ENCODE data around the gene IGSF11. TPM values are rescaled to one million over a fixed set of nuclear protein-coding genes. Genes with fewer than 3 reads are reported as not detected.

Gene IGSF11
- total RNA-seq, 1 donor from 2014 or later, result 2.7 TPM

DNA sequence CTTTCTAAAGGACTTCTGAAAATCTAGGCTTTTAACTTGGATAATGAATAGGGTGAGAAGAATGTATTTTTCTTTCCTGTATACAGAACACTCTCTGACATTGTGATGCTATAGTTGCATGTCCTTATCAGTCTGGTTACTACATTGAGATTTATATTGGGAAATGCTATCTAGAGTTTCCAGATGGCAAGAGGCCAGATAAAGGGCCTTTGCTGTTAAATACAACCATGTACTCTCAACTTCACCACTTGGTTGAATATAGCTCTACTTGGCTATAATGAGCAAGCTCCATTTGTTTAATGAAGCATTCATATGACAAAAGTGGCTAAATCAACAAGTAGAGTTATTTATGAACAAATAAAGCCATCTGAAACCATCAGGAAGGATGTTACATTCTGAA lies 91.0 kb downstream of the IGSF11 start:
- no peak for DNase-seq (ENCODE audit: low spot score)
- no peak for TF ChIP-seq EZH2 (IDR thresholded peaks at IDR 0.05)
- TF ChIP-seq EZH2phosphoT487 (IDR thresholded peaks at IDR 0.05), result no peak
- TF ChIP-seq, protein P1, sequence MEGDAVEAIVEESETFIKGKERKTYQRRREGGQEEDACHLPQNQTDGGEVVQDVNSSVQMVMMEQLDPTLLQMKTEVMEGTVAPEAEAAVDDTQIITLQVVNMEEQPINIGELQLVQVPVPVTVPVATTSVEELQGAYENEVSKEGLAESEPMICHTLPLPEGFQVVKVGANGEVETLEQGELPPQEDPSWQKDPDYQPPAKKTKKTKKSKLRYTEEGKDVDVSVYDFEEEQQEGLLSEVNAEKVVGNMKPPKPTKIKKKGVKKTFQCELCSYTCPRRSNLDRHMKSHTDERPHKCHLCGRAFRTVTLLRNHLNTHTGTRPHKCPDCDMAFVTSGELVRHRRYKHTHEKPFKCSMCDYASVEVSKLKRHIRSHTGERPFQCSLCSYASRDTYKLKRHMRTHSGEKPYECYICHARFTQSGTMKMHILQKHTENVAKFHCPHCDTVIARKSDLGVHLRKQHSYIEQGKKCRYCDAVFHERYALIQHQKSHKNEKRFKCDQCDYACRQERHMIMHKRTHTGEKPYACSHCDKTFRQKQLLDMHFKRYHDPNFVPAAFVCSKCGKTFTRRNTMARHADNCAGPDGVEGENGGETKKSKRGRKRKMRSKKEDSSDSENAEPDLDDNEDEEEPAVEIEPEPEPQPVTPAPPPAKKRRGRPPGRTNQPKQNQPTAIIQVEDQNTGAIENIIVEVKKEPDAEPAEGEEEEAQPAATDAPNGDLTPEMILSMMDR (IDR thresholded peaks at IDR 0.05), result no peak
- Histone ChIP-seq H3K4me1 (peaks cover 26% of the 10 kb centered on the region), H2AFZ (replicated peaks) (no peak overlapping the region), H3K9ac (no peak overlapping the region), H3K4me2 (no peak overlapping the region), H4K20me1 (ENCODE audit: low read depth) (no peaks in the 10 kb centered on the region), H3K4me3 (no peak overlapping the region), H3K9me3 (ENCODE audit: low read depth) (no peaks in the 10 kb centered on the region), H3K79me2 (ENCODE audit: low read depth) (no peaks in the 10 kb centered on the region), H3K36me3 (no peaks in the 10 kb centered on the region), H3K27me3 (no peaks in the 10 kb centered on the region), H3K27ac (no peak overlapping the region), H3F3A (ENCODE audit: low read depth) (peaks cover 6% of the 10 kb centered on the region)
- Mint-ChIP-seq H3K27me3 (ENCODE audit: insufficient read depth, low read depth) (no peaks in the 10 kb centered on the region), H3K4me1 (peaks cover 6% of the 10 kb centered on the region), H3K27ac (no peak overlapping the region), H3K4me3 (no peak overlapping the region), H3K36me3 (no peaks in the 10 kb centered on the region), H3K9me3 (no peaks in the 10 kb centered on the region)

DNA sequence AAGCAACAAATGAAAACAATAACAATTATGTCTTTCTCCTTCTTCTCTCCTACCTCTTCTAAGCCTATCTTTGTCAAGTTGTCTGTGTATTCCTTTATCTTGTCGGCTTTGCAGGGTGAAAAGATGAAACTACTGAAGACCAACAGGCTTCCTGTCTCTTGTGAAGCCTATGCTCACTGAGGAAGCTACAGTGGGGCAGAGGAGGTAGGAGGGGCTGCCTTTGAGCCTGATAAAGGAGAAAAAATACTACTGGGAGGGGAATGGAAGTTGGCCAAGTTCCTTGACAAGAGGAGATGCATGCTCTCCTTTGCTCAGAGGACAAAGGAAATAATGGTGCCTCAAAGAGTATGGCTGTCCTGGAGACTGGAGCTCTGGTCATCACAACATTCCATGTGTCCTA lies 92.0 kb downstream of the IGSF11 start:
- no peak overlapping the region for H3K9ac ChIP-seq
- Mint-ChIP-seq H3K4me3 (no peak overlapping the region), H3K4me1 (peaks cover 6% of the 10 kb centered on the region), H3K27me3 (ENCODE audit: insufficient read depth, low read depth) (no peaks in the 10 kb centered on the region), H3K27ac (no peak overlapping the region), H3K36me3 (no peaks in the 10 kb centered on the region), H3K9me3 (no peaks in the 10 kb centered on the region)
- DNase-seq (ENCODE audit: low spot score), result no peak
- no peaks in the 10 kb centered on the region for H3K36me3 ChIP-seq
- H3F3A ChIP-seq (ENCODE audit: low read depth), result peaks cover 6% of the 10 kb centered on the region
- H3K27ac ChIP-seq, result no peak overlapping the region
- H3K4me2 ChIP-seq, result no peak overlapping the region
- no peaks in the 10 kb centered on the region for H3K79me2 ChIP-seq (ENCODE audit: low read depth)
- no peak overlapping the region for H3K4me3 ChIP-seq
- H2AFZ ChIP-seq (replicated peaks), result peak overlapping the region; percentile 7
- no peaks in the 10 kb centered on the region for H3K9me3 ChIP-seq (ENCODE audit: low read depth)
- TF ChIP-seq, protein P1 (IDR thresholded peaks at IDR 0.05), result no peak
- TF ChIP-seq EZH2phosphoT487 (IDR thresholded peaks at IDR 0.05) (no peak), EZH2 (IDR thresholded peaks at IDR 0.05) (no peak)
- H3K4me1 ChIP-seq, result peaks cover 26% of the 10 kb centered on the region
- no peaks in the 10 kb centered on the region for H3K27me3 ChIP-seq
- H4K20me1 ChIP-seq (ENCODE audit: low read depth), result no peaks in the 10 kb centered on the region

GRCh38 chr3:118942195-118942594 lies 92.5 kb downstream of the IGSF11 start:
- no peak for DNase-seq (ENCODE audit: low spot score)
- Histone ChIP-seq H4K20me1 (ENCODE audit: low read depth) (no peaks in the 10 kb centered on the region), H3K9me3 (ENCODE audit: low read depth) (no peaks in the 10 kb centered on the region), H3F3A (ENCODE audit: low read depth) (peaks cover 6% of the 10 kb centered on the region), H3K79me2 (ENCODE audit: low read depth) (no peaks in the 10 kb centered on the region), H3K4me1 (peaks cover 26% of the 10 kb centered on the region), H3K4me2 (no peak overlapping the region), H3K27me3 (no peaks in the 10 kb centered on the region), H3K9ac (no peak overlapping the region), H3K27ac (no peak overlapping the region), H2AFZ (replicated peaks) (no peak overlapping the region), H3K4me3 (no peak overlapping the region), H3K36me3 (no peaks in the 10 kb centered on the region)
- Mint-ChIP-seq H3K27ac (no peak overlapping the region), H3K9me3 (no peaks in the 10 kb centered on the region), H3K36me3 (no peaks in the 10 kb centered on the region), H3K4me3 (no peak overlapping the region), H3K4me1 (peaks cover 6% of the 10 kb centered on the region), H3K27me3 (ENCODE audit: insufficient read depth, low read depth) (no peaks in the 10 kb centered on the region)
- TF ChIP-seq EZH2phosphoT487 (IDR thresholded peaks at IDR 0.05), result no peak

DNA sequence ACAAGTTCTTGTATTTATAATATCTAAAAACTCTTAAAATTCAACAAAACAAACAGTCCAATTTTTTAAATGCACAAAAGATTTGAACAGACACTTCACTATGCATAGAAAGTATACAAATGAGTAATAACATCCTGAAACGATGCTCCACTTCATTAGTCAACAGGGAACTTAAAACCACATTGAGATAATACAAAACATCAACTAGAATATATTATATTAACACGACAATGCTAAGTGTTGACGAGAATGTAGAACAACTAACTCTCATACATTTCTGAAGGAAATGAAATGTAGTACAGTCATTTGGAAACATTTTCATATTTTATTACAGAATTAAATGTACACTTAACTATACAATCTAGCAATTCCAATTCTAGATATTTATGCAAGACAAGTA lies 93.4 kb downstream of the IGSF11 start:
- no peak overlapping the region for H2AFZ ChIP-seq (replicated peaks)
- H3K27ac ChIP-seq, result no peak overlapping the region
- H3K36me3 ChIP-seq, result no peaks in the 10 kb centered on the region
- no peak overlapping the region for H3K4me2 ChIP-seq
- no peaks in the 10 kb centered on the region for H3K36me3 Mint-ChIP-seq
- H3K9me3 Mint-ChIP-seq, result no peaks in the 10 kb centered on the region
- DNase-seq (ENCODE audit: low spot score), result no peak
- peaks cover 6% of the 10 kb centered on the region for H3F3A ChIP-seq (ENCODE audit: low read depth)
- no peaks in the 10 kb centered on the region for H3K79me2 ChIP-seq (ENCODE audit: low read depth)
- H3K9ac ChIP-seq, result no peak overlapping the region
- H3K4me1 Mint-ChIP-seq, result peaks cover 6% of the 10 kb centered on the region
- H3K27me3 ChIP-seq, result no peaks in the 10 kb centered on the region
- H3K27me3 Mint-ChIP-seq (ENCODE audit: insufficient read depth, low read depth), result no peaks in the 10 kb centered on the region
- H3K9me3 ChIP-seq (ENCODE audit: low read depth), result no peaks in the 10 kb centered on the region
- H4K20me1 ChIP-seq (ENCODE audit: low read depth), result no peaks in the 10 kb centered on the region
- H3K4me1 ChIP-seq, result peaks cover 27% of the 10 kb centered on the region
- no peak overlapping the region for H3K4me3 Mint-ChIP-seq
- TF ChIP-seq, protein P1 (IDR thresholded peaks at IDR 0.05), result no peak
- no peak overlapping the region for H3K27ac Mint-ChIP-seq
- H3K4me3 ChIP-seq, result no peak overlapping the region
